D721Med (cell line): Measurements from ENCODE around the gene PCDHB12.
"Not testable (repeated sequence)": the region's sequence is repeated elsewhere in the genome, so short reads cannot be mapped to it uniquely, and the experiment has no call there.

Experiments used
- DNase-seq: peaks from one replicate; pipeline ENCODE4 v3.0.0; 2011; ENCODE audit warnings: low spot score; ENCODE audit not compliant: insufficient read length
- FAIRE-seq: peaks from 2 replicates; lab custom pipeline; 2011; peaks lifted over from hg19 to GRCh38; lab: Jason Lieb, UNC
- CTCF ChIP-seq: IDR thresholded peaks from 2 replicates; pipeline ENCODE4 v1.5.1; 2012; ENCODE audit warnings: mild to moderate bottlenecking, control low read depth; ENCODE audit not compliant: insufficient read depth; ENCODE audit errors: missing control alignments

Gene PCDHB12

DNA sequence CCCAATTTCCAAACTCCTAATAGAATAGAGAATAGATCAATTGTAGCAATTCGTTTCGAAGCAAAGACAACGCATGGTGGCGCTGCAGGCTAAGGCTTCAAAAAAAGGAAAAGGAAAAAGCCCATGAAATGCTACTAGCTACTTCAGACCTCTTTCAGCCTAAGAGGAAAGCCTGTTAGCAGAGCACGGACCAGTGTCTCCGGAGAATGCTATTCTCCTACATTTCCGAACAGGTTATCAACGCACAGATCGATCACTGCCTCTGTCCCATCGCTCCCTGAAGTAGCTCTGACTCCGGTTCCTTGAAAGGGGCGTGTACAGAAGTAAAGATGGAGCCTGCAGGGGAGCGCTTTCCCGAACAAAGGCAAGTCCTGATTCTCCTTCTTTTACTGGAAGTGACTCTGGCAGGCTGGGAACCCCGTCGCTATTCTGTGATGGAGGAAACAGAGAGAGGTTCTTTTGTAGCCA, 36.8 kb downstream of the PCDHB12 start, which contains the start of gene PCDHB15:
PCDHB15 (plus strand) TSS at position 146 of the 468 bp plus-strand sequence; CDS start at position 330, 184 bp downstream.
- FAIRE-seq = no peak
- DNase-seq = no peak
- TF ChIP-seq CTCF = peak; percentile 0

- not testable (repeated sequence) for FAIRE-seq, DNase-seq
These were observed 38.5 kb downstream of the PCDHB12 start for GRCh38 chr5:141246971-141247370.

DNA sequence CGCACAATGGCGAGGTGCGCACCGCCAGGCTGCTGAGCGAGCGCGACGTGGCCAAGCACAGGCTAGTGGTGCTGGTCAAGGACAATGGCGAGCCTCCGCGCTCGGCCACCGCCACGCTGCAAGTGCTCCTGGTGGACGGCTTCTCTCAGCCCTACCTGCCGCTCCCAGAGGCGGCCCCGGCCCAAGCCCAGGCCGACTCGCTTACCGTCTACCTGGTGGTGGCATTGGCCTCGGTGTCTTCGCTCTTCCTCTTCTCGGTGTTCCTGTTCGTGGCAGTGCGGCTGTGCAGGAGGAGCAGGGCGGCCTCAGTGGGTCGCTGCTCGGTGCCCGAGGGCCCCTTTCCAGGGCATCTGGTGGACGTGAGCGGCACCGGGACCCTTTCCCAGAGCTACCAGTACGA, 38.9 kb downstream of the PCDHB12 start:
- not testable (repeated sequence) for DNase-seq, FAIRE-seq

DNA sequence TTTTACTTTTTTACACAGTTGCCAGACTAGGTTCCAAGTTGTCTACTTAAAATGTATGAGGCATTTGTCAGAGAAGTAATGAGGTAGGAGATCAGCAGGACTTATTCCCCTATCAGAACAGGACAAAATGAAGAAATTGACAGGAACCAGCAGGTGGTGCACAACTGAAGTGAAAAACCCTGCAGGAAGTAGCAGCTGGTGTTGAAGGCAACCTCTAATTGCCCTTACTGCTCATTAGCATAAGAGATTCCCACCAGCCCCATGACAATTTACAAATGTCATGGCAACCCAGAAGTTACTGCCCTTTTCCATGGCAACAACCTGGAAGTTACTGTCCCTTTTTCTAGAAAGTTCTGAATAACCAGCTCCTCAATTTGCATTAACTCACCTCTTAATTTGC, 42.1 kb downstream of the PCDHB12 start:
- no peak for FAIRE-seq
- TF ChIP-seq CTCF = no peak
- DNase-seq = no peak

- TF ChIP-seq CTCF = no peak
- DNase-seq = no peak
- FAIRE-seq = no peak
These were observed 49.9 kb downstream of the PCDHB12 start for GRCh38 chr5:141258464-141258863.

- no peak for TF ChIP-seq CTCF
- DNase-seq (no peak), FAIRE-seq (no peak)
These were observed 50.4 kb downstream of the PCDHB12 start for GRCh38 chr5:141258948-141259347.

DNA sequence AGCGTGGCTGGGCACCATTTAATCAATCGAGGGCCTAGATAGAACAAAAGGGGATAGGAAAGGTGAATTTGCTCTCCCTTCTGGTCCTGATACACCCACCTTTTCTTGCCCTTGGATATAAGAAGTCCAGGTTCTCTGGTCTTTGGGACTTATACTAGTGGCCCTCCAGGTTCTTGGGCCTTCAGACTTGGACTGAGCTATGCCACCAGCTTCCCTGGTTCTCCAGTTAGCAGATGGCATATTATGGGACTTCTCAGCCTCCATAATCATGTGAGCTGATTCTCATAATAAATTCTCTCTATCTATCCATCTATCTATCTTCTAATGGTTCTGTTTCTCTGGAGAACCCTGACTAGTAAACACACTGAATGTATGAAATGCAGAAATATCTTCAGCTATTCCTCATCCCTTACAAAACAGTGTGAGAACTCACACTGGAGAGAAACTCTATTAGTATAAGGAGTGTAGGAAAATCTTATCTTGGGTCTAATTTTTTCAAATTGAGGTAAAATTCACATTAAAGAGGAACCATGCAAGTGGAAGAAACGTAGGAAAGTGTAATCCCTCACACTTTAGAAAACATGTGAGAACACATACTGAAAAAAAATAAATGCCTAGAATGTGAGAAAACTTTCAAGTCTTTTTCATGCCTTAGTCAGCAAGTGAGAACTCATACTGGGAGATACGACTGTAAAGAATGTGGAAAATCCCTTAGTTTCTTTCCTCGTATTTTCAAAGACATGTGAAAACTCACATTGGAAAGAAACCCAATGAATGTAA, 52.1 kb downstream of the PCDHB12 start:
- no peak for DNase-seq
- no peak for FAIRE-seq
- no peak for TF ChIP-seq CTCF

- TF ChIP-seq CTCF = no peak
- FAIRE-seq = no peak
- no peak for DNase-seq
These were observed 52.7 kb downstream of the PCDHB12 start for GRCh38 chr5:141261238-141261546.
